ENCODE measurements around the gene PRPF40B. TPM values are rescaled to one million over a fixed set of nuclear protein-coding genes. Genes with fewer than 3 reads are reported as not detected.

PRPF40B gene
- polyA plus RNA-seq, 1 experiment: 15.0 TPM

GRCh38 chr12:49633703-49634345 lies 10.5 kb downstream of the PRPF40B start:
- Histone ChIP-seq H3K4me3 (ENCODE audit: low read depth, low read length) (no peak overlapping the region), H3K36me3 (ENCODE audit: control insufficient read depth, insufficient read depth, low read length) (peaks cover 21% of the 10 kb centered on the region), H3K27me3 (ENCODE audit: control insufficient read depth, insufficient read depth, low read length) (no peaks in the 10 kb centered on the region)
- TF ChIP-seq, protein P1, sequence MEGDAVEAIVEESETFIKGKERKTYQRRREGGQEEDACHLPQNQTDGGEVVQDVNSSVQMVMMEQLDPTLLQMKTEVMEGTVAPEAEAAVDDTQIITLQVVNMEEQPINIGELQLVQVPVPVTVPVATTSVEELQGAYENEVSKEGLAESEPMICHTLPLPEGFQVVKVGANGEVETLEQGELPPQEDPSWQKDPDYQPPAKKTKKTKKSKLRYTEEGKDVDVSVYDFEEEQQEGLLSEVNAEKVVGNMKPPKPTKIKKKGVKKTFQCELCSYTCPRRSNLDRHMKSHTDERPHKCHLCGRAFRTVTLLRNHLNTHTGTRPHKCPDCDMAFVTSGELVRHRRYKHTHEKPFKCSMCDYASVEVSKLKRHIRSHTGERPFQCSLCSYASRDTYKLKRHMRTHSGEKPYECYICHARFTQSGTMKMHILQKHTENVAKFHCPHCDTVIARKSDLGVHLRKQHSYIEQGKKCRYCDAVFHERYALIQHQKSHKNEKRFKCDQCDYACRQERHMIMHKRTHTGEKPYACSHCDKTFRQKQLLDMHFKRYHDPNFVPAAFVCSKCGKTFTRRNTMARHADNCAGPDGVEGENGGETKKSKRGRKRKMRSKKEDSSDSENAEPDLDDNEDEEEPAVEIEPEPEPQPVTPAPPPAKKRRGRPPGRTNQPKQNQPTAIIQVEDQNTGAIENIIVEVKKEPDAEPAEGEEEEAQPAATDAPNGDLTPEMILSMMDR (IDR thresholded peaks at IDR 0.05; ENCODE audit: insufficient read depth, low read depth, low read length): no peak
- ChIA-PET POLR2A (no interaction called here), CTCF (interaction anchor here (0.6 to 1.6 kb wide), 6 partner anchors 9 to 108 kb away, joined by 3 to 7 read pairs (median 4); partner anchors contain the start of genes PRPF40B and TMBIM6)
- no peak for DNase-seq (ENCODE audit: low read depth)

DNA sequence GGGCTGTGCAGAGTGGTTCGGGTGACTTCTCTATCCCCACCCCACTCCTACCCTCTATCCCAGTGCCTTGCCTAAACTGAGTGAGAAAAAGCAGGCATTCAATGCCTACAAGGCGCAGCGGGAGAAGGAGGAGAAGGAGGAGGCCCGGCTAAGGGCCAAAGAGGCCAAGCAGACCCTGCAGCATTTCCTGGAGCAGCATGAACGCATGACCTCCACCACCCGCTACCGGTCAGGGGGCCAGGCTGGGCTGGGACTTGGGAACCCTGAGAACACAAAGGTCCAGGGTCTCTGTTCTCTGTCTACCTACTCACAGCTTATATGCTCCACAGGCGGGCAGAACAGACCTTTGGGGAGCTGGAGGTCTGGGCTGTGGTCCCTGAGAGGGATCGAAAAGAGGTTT lies 11.7 kb downstream of the PRPF40B start:
- Histone ChIP-seq H3K4me3 (ENCODE audit: low read depth, low read length) (no peak overlapping the region), H3K27me3 (ENCODE audit: control insufficient read depth, insufficient read depth, low read length) (no peaks in the 10 kb centered on the region), H3K36me3 (ENCODE audit: control insufficient read depth, insufficient read depth, low read length) (peaks cover 21% of the 10 kb centered on the region)
- no peak for DNase-seq (ENCODE audit: low read depth)
- ChIA-PET POLR2A (no interaction called here), CTCF (interaction anchor here (0.6 to 22.3 kb wide), 6 partner anchors 10 to 303 kb away, joined by 3 to 413 read pairs (median 4); partner anchors contain the start of gene FMNL3)
- TF ChIP-seq, protein P1 (IDR thresholded peaks at IDR 0.05; ENCODE audit: insufficient read depth, low read depth, low read length): no peak

DNA sequence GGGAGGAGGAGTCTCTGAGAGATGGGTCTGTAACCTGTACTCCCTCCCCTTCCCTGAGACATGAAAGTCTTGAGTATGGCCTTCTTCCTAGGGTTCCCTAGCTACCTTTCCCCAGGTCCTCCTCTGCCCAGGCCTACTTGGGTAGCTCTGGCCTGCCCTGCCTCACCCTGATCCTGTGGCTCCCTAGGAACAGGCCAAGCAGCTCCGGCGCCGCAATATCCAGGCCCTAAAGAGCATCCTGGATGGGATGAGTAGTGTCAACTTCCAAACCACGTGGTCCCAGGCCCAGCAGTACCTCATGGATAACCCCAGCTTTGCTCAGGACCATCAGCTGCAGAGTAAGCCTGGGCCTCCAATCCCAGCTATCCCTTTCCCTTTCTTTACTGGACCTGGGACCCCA lies 12.3 kb downstream of the PRPF40B start:
- ChIA-PET CTCF (interaction anchor here (0.7 to 22.3 kb wide), 9 partner anchors 8 to 304 kb away, joined by 3 to 413 read pairs (median 5); partner anchors contain the start of genes FMNL3 and PRPF40B), POLR2A (no interaction called here)
- no peak overlapping the region for H3K4me3 ChIP-seq (ENCODE audit: low read depth, low read length)
- H3K27me3 ChIP-seq (ENCODE audit: control insufficient read depth, insufficient read depth, low read length): no peaks in the 10 kb centered on the region
- TF ChIP-seq, protein P1 (IDR thresholded peaks at IDR 0.05; ENCODE audit: insufficient read depth, low read depth, low read length): no peak
- peaks cover 21% of the 10 kb centered on the region for H3K36me3 ChIP-seq (ENCODE audit: control insufficient read depth, insufficient read depth, low read length)
- DNase-seq (ENCODE audit: low read depth): no peak

- Histone ChIP-seq H3K27me3 (ENCODE audit: control insufficient read depth, insufficient read depth, low read length) (no peaks in the 10 kb centered on the region), H3K36me3 (ENCODE audit: control insufficient read depth, insufficient read depth, low read length) (peaks cover 25% of the 10 kb centered on the region), H3K4me3 (ENCODE audit: low read depth, low read length) (no peak overlapping the region)
- CTCF ChIA-PET: interaction anchor here (0.7 to 22.3 kb wide), 20 partner anchors 9 to 305 kb away, joined by 3 to 413 read pairs (median 5); partner anchors contain the start of genes FMNL3 and TMBIM6
- POLR2A ChIA-PET: no interaction called here
- TF ChIP-seq, protein P1 (IDR thresholded peaks at IDR 0.05; ENCODE audit: insufficient read depth, low read depth, low read length): no peak
- DNase-seq (ENCODE audit: low read depth): no peak
These were observed 13.2 kb downstream of the PRPF40B start for GRCh38 chr12:49636574-49636973.

GRCh38 chr12:49636979-49637755 lies 13.8 kb downstream of the PRPF40B start:
- POLR2A ChIA-PET: no interaction called here
- CTCF ChIA-PET: interaction anchor here (0.6 to 22.3 kb wide), 23 partner anchors 9 to 564 kb away, joined by 3 to 413 read pairs (median 5); partner anchors contain the start of genes FMNL3, PRPF40B and TMBIM6
- Histone ChIP-seq H3K4me3 (ENCODE audit: low read depth, low read length) (no peak overlapping the region), H3K36me3 (ENCODE audit: control insufficient read depth, insufficient read depth, low read length) (peaks cover 25% of the 10 kb centered on the region), H3K27me3 (ENCODE audit: control insufficient read depth, insufficient read depth, low read length) (no peaks in the 10 kb centered on the region)
- TF ChIP-seq, protein P1 (IDR thresholded peaks at IDR 0.05; ENCODE audit: insufficient read depth, low read depth, low read length): peak; percentile 83
- DNase-seq (ENCODE audit: low read depth): no peak

All from BJ (cell line).